Astrocyte of the spinal cord (primary cell): Measurements from ENCODE around the gene SLC38A9.

Experiments used
- DNase-seq: peaks from one replicate; pipeline ENCODE4 v3.0.0; 2011; ENCODE audit warnings: low read depth, low spot score
- H3K4me3 ChIP-seq: 2 replicates; pipeline ENCODE4 v1.5.1; 2011; ENCODE audit warnings: low read depth, mild to moderate bottlenecking, low read length, moderate library complexity
- CTCF ChIP-seq: IDR thresholded peaks from 2 replicates; pipeline ENCODE4 v1.5.1; 2012; ENCODE audit warnings: low read depth, mild to moderate bottlenecking, low read length, inconsistent platforms
- in situ Hi-C: cut with HindIII; loops from 2 replicates; pipeline ENCODE4 v1.10.0; 2017; ENCODE audit warnings: low sequenced_read_pairs

SLC38A9 gene

GRCh38 chr5:55583578-55583977 is 128.5 kb downstream of the SLC38A9 start:
- no peak overlapping the region for H3K4me3 ChIP-seq
- no peak for DNase-seq
- in situ Hi-C loops, result no loop called here
- no peak for TF ChIP-seq CTCF

GRCh38 chr5:55582256-55582655 is 129.9 kb downstream of the SLC38A9 start:
- H3K4me3 ChIP-seq, result no peak overlapping the region
- no peak for DNase-seq
- in situ Hi-C loops, result no loop called here

GRCh38 chr5:55580042-55580441 is 132.1 kb downstream of the SLC38A9 start:
- no peak for DNase-seq
- no peak overlapping the region for H3K4me3 ChIP-seq
- no peak for TF ChIP-seq CTCF
- in situ Hi-C loops, result no loop called here

More at GRCh38 chr5:55582256-55582655, 129.9 kb downstream of the SLC38A9 start:
- no peak for TF ChIP-seq CTCF

- no peak overlapping the region for H3K4me3 ChIP-seq
- DNase-seq, result peak; percentile 39
- in situ Hi-C loops, result no loop called here
- TF ChIP-seq CTCF, result no peak
Measured at GRCh38 chr5:55578771-55579170, 133.4 kb downstream of the SLC38A9 start.

GRCh38 chr5:55577353-55578060 is 134.6 kb downstream of the SLC38A9 start:
- peak; percentile 53 for DNase-seq
- in situ Hi-C loops, result no loop called here
- H3K4me3 ChIP-seq, result no peak overlapping the region
- no peak for TF ChIP-seq CTCF

GRCh38 chr5:55576661-55577060 is 135.5 kb downstream of the SLC38A9 start:
- no peak for TF ChIP-seq CTCF
- DNase-seq, result no peak
- in situ Hi-C loops, result no loop called here
- no peak overlapping the region for H3K4me3 ChIP-seq
